NOMO-1 (cell line): ENCODE results near the gene RNF169.

Source experiments
- DNase-seq, 2 experiments: peaks; one replicate each; lab custom pipeline; 2025; ENCODE audit not compliant: unreplicated experiment in 2 of 2; lab: John Stamatoyannopoulos, UW

The RNF169 gene

DNA sequence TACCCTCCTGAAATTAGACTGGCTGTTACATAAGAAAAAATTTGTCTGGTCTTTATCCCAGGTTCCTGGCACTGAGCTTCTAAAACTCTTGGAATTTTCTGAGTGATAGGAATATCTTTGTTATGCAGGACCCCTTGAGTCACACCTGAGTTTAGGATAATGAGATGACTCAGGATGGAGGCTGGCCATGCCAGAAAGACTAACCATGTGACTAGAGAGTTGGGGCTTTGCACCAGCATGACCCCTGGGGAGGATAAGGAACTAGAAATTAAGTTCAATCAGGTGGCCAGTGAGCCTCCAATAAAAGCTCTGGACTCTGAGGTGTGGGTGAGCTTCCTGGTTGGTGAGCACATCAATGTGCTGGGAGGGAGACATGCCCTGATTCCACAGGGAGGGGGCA is 112.1 kb downstream of the RNF169 start:
- no peak for DNase-seq

- no peak for DNase-seq
Measured at GRCh38 chr11:74863410-74863809, 114.8 kb downstream of the RNF169 start.

DNA sequence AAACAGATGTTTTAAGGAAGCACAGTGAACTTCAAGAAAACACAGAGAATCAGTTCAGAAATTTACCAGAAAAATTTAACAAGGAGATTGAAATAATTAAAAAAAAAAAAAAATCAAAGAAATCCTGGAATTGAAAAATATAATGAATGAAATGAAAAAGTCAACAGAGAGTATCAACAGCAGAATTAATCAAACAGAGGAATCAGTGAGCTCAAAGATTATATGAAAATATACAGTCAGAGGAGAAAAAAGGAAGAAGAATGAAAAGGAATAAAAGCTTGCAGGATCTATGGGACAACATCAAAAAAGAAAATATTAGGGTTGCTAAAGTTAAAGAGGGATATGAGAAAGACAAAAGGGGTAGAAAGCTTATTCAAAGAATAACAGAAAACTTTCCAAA is 117.9 kb downstream of the RNF169 start:
- no peak for DNase-seq

- DNase-seq: peak in 1 of 2 experiments; percentile 17
Measured at GRCh38 chr11:74870485-74870884, 121.8 kb downstream of the RNF169 start.

- DNase-seq: no peak
Measured at GRCh38 chr11:74871037-74871436, 122.4 kb downstream of the RNF169 start.

GRCh38 chr11:74877132-74877531 is 128.5 kb downstream of the RNF169 start:
- peak in 1 of 2 experiments; percentile 4 for DNase-seq
